ENCODE results near the gene ERBB4. TPM values are rescaled to one million over a fixed set of nuclear protein-coding genes. Genes with fewer than 3 reads are reported as not detected.

Gene ERBB4
- total RNA-seq, 4 donors from 2014 or later, result 0.04 to 0.57 (median 0.35) TPM; not detected in 1

- no peak overlapping the region for H3K27ac ChIP-seq
- TF ChIP-seq CTCF (IDR thresholded peaks at IDR 0.05) (no peak), POLR2A (IDR thresholded peaks at IDR 0.05) (no peak)
- no peaks in the 10 kb centered on the region for H3K4me1 ChIP-seq
- no peak for DNase-seq
- no peak overlapping the region for H3K4me3 ChIP-seq
- WGBS, 2 donors, result 54 to 69% methylated on average over 2 of the region's 2 CpGs
- H3K36me3 ChIP-seq, result no peaks in the 10 kb centered on the region
- H3K9me3 ChIP-seq, result no peaks in the 10 kb centered on the region
- intact Hi-C loops (cut with DNase I), result no loop called here
- no peaks in the 10 kb centered on the region for H3K27me3 ChIP-seq
Observed at GRCh38 chr2:212392043-212392442, 146.6 kb downstream of the ERBB4 start.

- TF ChIP-seq CTCF (IDR thresholded peaks at IDR 0.05), result no peak
- no peak for TF ChIP-seq POLR2A (IDR thresholded peaks at IDR 0.05)
- no peaks in the 10 kb centered on the region for H3K36me3 ChIP-seq
- no peak overlapping the region for H3K4me3 ChIP-seq
- WGBS, 2 donors, result 83 to 86% methylated on average over 4 of the region's 4 CpGs
- intact Hi-C loops (cut with DNase I), result no loop called here
- H3K9me3 ChIP-seq, result no peaks in the 10 kb centered on the region
- no peak overlapping the region for H3K27ac ChIP-seq
- no peaks in the 10 kb centered on the region for H3K27me3 ChIP-seq
- DNase-seq, result no peak
- H3K4me1 ChIP-seq, result peaks cover 0 to 3% (median 0%) of the 10 kb centered on the region in 3 donors
Observed at GRCh38 chr2:212387146-212387545, 151.5 kb downstream of the ERBB4 start.

GRCh38 chr2:212385241-212385640 lies 153.4 kb downstream of the ERBB4 start:
- intact Hi-C loops (cut with DNase I), result no loop called here
- Histone ChIP-seq H3K4me3 (no peak overlapping the region), H3K4me1 (peaks cover 0 to 3% (median 0%) of the 10 kb centered on the region in 3 donors), H3K27me3 (no peaks in the 10 kb centered on the region), H3K36me3 (no peaks in the 10 kb centered on the region), H3K9me3 (no peaks in the 10 kb centered on the region), H3K27ac (no peak overlapping the region)
- DNase-seq, result no peak
- TF ChIP-seq CTCF (IDR thresholded peaks at IDR 0.05) (no peak), POLR2A (IDR thresholded peaks at IDR 0.05) (no peak)
- WGBS, 2 donors, result 31 to 38% methylated on average over 2 of the region's 2 CpGs

GRCh38 chr2:212384027-212384426 lies 154.6 kb downstream of the ERBB4 start:
- no peaks in the 10 kb centered on the region for H3K9me3 ChIP-seq
- H3K27ac ChIP-seq, result no peak overlapping the region
- intact Hi-C loops (cut with DNase I), result no loop called here
- 74 to 86% methylated on average over 2 of the region's 2 CpGs for WGBS, 2 donors
- peaks cover 0 to 3% (median 0%) of the 10 kb centered on the region in 3 donors for H3K4me1 ChIP-seq
- H3K36me3 ChIP-seq, result no peaks in the 10 kb centered on the region
- DNase-seq, result no peak
- no peak overlapping the region for H3K4me3 ChIP-seq
- no peak for TF ChIP-seq CTCF (IDR thresholded peaks at IDR 0.05)
- TF ChIP-seq POLR2A (IDR thresholded peaks at IDR 0.05), result no peak
- no peaks in the 10 kb centered on the region for H3K27me3 ChIP-seq

- Histone ChIP-seq H3K9me3 (no peaks in the 10 kb centered on the region), H3K27ac (no peak overlapping the region), H3K36me3 (no peaks in the 10 kb centered on the region), H3K4me3 (no peak overlapping the region), H3K4me1 (peaks cover 0 to 3% (median 0%) of the 10 kb centered on the region in 3 donors), H3K27me3 (no peaks in the 10 kb centered on the region)
- WGBS, 2 donors, result 64 to 71% methylated on average over 1 of the region's 1 CpG
- TF ChIP-seq CTCF (IDR thresholded peaks at IDR 0.05) (no peak), POLR2A (IDR thresholded peaks at IDR 0.05) (no peak)
- no peak for DNase-seq
- intact Hi-C loops (cut with DNase I), result no loop called here
Observed at GRCh38 chr2:212381428-212382102, 157.0 kb downstream of the ERBB4 start.

Measured in esophagus squamous epithelium (tissue), 5 donors.